Measurements from ENCODE around the gene MTUS2. TPM values are rescaled to one million over a fixed set of nuclear protein-coding genes. Genes with fewer than 3 reads are reported as not detected.

MTUS2 gene
- total RNA-seq, 1 donor = 0.36 TPM

DNA sequence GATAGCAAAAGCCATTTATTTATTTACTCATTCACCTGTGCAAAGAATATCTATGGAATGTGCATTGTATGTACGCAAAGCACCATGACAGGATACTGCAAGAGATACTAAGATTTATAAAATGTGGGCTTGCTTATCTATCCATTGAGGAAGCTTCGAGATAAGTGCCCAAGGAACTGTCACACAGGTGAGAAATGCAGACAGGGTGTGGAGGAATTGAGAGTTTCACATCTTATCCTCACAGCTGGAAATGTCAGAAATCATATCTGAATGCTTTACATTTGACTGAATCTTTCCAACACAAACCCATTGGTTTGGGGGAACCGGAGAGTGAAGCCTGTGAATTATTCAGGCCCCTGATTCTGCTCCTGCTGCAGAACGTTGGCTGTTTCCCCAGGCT, 662.4 kb downstream of the MTUS2 start:
- Histone ChIP-seq H3K79me2 (ENCODE audit: insufficient read depth, low read length) (no peaks in the 10 kb centered on the region), H3K27ac (ENCODE audit: low read depth, low read length) (no peak overlapping the region), H3K4me3 (ENCODE audit: insufficient read depth, low read length) (no peak overlapping the region), H3K36me3 (ENCODE audit: insufficient read depth, low read length) (no peaks in the 10 kb centered on the region), H3K9me3 (ENCODE audit: low read depth, low read length) (no peaks in the 10 kb centered on the region), H3K4me2 (ENCODE audit: insufficient read depth, low read length) (no peak overlapping the region), H4K20me1 (ENCODE audit: insufficient read depth, low read length) (no peaks in the 10 kb centered on the region), H3K27me3 (ENCODE audit: insufficient read depth, low read length) (peaks cover 52% of the 10 kb centered on the region), H3K4me1 (ENCODE audit: insufficient read depth, low read length) (no peaks in the 10 kb centered on the region), H2AFZ (ENCODE audit: low read length) (no peak overlapping the region)
- TF ChIP-seq, protein P1, sequence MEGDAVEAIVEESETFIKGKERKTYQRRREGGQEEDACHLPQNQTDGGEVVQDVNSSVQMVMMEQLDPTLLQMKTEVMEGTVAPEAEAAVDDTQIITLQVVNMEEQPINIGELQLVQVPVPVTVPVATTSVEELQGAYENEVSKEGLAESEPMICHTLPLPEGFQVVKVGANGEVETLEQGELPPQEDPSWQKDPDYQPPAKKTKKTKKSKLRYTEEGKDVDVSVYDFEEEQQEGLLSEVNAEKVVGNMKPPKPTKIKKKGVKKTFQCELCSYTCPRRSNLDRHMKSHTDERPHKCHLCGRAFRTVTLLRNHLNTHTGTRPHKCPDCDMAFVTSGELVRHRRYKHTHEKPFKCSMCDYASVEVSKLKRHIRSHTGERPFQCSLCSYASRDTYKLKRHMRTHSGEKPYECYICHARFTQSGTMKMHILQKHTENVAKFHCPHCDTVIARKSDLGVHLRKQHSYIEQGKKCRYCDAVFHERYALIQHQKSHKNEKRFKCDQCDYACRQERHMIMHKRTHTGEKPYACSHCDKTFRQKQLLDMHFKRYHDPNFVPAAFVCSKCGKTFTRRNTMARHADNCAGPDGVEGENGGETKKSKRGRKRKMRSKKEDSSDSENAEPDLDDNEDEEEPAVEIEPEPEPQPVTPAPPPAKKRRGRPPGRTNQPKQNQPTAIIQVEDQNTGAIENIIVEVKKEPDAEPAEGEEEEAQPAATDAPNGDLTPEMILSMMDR (IDR thresholded peaks at IDR 0.05; ENCODE audit: extremely low read depth, low read depth, low read length) = no peak
- no peak for DNase-seq (ENCODE audit: insufficient read length, low spot score, missing footprints)

DNA sequence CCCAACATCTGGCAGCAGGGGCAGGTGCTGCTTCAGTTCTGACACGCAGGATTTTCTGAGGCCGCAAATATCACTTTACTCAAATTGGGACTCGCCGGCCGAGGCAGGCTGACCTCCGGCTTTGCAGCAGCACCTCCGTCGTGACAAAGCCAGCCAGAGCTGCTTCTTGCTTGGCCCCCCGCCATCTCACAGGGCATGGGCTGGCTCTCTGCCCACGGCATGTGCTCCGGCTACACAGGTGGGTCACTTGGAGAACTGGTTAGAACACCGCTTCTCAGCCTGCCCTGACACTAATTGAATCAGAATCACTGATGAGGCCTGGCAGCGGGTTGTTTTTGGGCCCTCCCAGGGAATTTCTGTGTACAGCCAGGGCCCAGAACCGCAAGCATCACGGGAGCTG, 663.1 kb downstream of the MTUS2 start:
- Histone ChIP-seq H3K4me3 (ENCODE audit: insufficient read depth, low read length) (no peak overlapping the region), H3K27ac (ENCODE audit: low read depth, low read length) (no peak overlapping the region), H3K27me3 (ENCODE audit: insufficient read depth, low read length) (peaks cover 59% of the 10 kb centered on the region), H4K20me1 (ENCODE audit: insufficient read depth, low read length) (no peaks in the 10 kb centered on the region), H3K9me3 (ENCODE audit: low read depth, low read length) (no peaks in the 10 kb centered on the region), H2AFZ (ENCODE audit: low read length) (no peak overlapping the region), H3K36me3 (ENCODE audit: insufficient read depth, low read length) (no peaks in the 10 kb centered on the region), H3K4me1 (ENCODE audit: insufficient read depth, low read length) (no peaks in the 10 kb centered on the region), H3K79me2 (ENCODE audit: insufficient read depth, low read length) (no peaks in the 10 kb centered on the region), H3K4me2 (ENCODE audit: insufficient read depth, low read length) (no peak overlapping the region)
- TF ChIP-seq, protein P1 (IDR thresholded peaks at IDR 0.05; ENCODE audit: extremely low read depth, low read depth, low read length) = no peak
- no peak for DNase-seq (ENCODE audit: insufficient read length, low spot score, missing footprints)

DNA sequence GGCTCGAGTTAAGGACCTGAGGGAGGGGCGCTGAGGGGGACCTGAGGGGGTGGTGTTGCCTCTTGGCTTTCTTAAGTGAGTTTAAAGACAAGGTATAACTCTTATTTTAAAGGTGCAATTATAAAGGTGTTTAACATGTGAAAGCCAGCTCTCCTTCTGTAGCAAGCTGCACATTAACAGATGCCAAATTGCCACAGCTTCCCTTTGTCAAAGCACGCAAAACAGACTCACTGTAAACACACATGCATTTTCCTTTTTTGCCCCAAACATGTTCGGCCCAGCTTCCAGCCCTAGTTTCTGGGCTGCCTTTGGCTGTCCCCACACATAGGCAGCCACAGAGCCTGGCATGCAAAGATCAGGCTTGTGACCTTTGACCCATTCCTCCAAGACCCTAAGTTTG, 663.5 kb downstream of the MTUS2 start:
- Histone ChIP-seq H3K4me2 (ENCODE audit: insufficient read depth, low read length) (no peak overlapping the region), H3K27ac (ENCODE audit: low read depth, low read length) (no peak overlapping the region), H3K4me3 (ENCODE audit: insufficient read depth, low read length) (no peak overlapping the region), H3K27me3 (ENCODE audit: insufficient read depth, low read length) (peaks cover 58% of the 10 kb centered on the region), H3K9me3 (ENCODE audit: low read depth, low read length) (no peaks in the 10 kb centered on the region), H3K79me2 (ENCODE audit: insufficient read depth, low read length) (no peaks in the 10 kb centered on the region), H2AFZ (ENCODE audit: low read length) (no peak overlapping the region), H3K4me1 (ENCODE audit: insufficient read depth, low read length) (no peaks in the 10 kb centered on the region), H3K36me3 (ENCODE audit: insufficient read depth, low read length) (no peaks in the 10 kb centered on the region), H4K20me1 (ENCODE audit: insufficient read depth, low read length) (no peaks in the 10 kb centered on the region)
- DNase-seq (ENCODE audit: insufficient read length, low spot score, missing footprints) = no peak
- TF ChIP-seq, protein P1 (IDR thresholded peaks at IDR 0.05; ENCODE audit: extremely low read depth, low read depth, low read length) = no peak

DNA sequence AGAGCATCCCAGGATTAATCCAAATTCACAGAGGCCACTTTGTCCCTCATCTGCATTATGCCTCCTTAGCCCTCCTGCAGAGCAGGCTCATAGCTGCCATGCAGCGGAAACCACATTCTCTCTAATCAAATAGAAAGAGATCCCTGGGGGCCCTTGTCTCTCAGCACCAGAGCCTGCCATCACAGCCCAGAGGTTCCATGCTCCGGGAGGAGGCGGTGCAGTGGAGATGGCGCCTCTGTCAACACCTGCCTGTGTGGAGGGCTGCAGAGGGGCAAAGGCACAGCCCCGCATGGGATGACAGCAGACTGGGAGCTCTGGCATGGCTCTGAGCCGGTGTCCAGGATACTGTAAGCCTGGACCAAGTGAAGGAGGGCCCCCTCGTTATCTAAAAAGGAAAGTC, 664.1 kb downstream of the MTUS2 start:
- DNase-seq (ENCODE audit: insufficient read length, low spot score, missing footprints) = no peak
- Histone ChIP-seq H3K27ac (ENCODE audit: low read depth, low read length) (no peak overlapping the region), H3K36me3 (ENCODE audit: insufficient read depth, low read length) (no peaks in the 10 kb centered on the region), H3K27me3 (ENCODE audit: insufficient read depth, low read length) (peaks cover 57% of the 10 kb centered on the region), H3K4me2 (ENCODE audit: insufficient read depth, low read length) (no peak overlapping the region), H3K4me3 (ENCODE audit: insufficient read depth, low read length) (no peak overlapping the region), H4K20me1 (ENCODE audit: insufficient read depth, low read length) (no peaks in the 10 kb centered on the region), H3K79me2 (ENCODE audit: insufficient read depth, low read length) (no peaks in the 10 kb centered on the region), H3K9me3 (ENCODE audit: low read depth, low read length) (no peaks in the 10 kb centered on the region), H3K4me1 (ENCODE audit: insufficient read depth, low read length) (no peaks in the 10 kb centered on the region), H2AFZ (ENCODE audit: low read length) (no peak overlapping the region)
- TF ChIP-seq, protein P1 (IDR thresholded peaks at IDR 0.05; ENCODE audit: extremely low read depth, low read depth, low read length) = no peak

All from osteoblast (primary cell).